Lower leg skin (tissue), 4 donors: ENCODE data around the gene ARHGAP45. TPM values are rescaled to one million over a fixed set of nuclear protein-coding genes. Genes with fewer than 3 reads are reported as not detected.
"Not testable (repeated sequence)": the region's sequence is repeated elsewhere in the genome, so short reads cannot be mapped to it uniquely, and the experiment has no call there.

ENCODE experiments used
- DNase-seq, 2 donors: peaks; one replicate each; pipeline ENCODE4 v3.0.0-alpha.2; 2019; ENCODE audit warnings: low spot score in 2 of 2
- H3K4me3 ChIP-seq: fragments of 200-600 bp; sonication (generic); 2 replicates; pipeline ENCODE4 v1.5.1; 2017; ENCODE audit warnings: mild to moderate bottlenecking, low read depth; ENCODE audit not compliant: poor library complexity, severe bottlenecking
- CTCF ChIP-seq, 3 donors: fragments of 450-650 bp; IDR thresholded peaks; one replicate each; pipeline ENCODE4 v1.5.1; 2016; ENCODE audit warnings: antibody characterized with exemption in 3 of 3, mild to moderate bottlenecking in 3 of 3, moderate library complexity in 2 of 3
- POLR2A ChIP-seq, 2 donors: fragments of 450-650 bp; IDR thresholded peaks; one replicate each; pipeline ENCODE4 v1.6.1; 2016 to 2017; ENCODE audit warnings: antibody characterized with exemption in 2 of 2, mild to moderate bottlenecking in 1 of 2, moderate library complexity in 1 of 2
- WGBS, 2 donors: methylation state at CpG; one replicate each; pipeline ENCODE4 v1.1.5; 2018; 5-methylcytosine and 5-hydroxymethylcytosine counted together
- intact Hi-C: fragments of 100-400 bp; cut with DNase I; formaldehyde crosslinking; loops from one replicate; pipeline ENCODE4 v1.15.0; 2023; ENCODE audit warnings: low total_unique reads
- total RNA-seq, 4 donors: library from RNA; depleted of rRNA; stranded (reverse); fragments of >200 nt; gene quantifications; one replicate each; pipeline ENCODE4 v1.1.0, GENCODE V29; 2016

ARHGAP45 gene
- total RNA-seq, 4 donors from 2014 or later = 12.4 to 36.0 (median 14.4) TPM

DNA sequence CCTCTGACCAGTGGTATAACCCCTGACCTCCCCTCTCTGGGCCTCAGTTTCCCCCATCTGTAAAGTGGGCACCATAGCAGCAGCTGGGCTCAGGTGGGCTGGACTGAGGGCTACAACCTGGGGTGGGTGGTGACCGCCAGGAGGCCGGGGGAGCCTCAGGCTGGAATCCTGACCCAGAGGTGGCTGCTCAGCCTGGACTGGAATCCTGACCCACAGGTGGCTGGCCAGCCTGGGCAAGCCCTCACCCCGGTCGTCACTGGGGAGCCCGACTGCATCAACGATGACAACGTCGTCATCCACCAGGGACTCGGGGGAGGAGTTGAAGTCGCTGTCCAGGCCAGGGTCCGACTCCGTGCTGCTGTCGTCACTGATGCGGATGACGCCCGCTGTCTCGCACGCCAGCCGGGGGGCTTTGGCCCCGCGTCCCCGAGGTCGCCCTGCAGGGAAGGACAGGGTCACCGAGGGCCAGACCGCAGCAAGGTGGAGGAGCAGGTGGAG is 47.1 kb downstream of the ARHGAP45 start:
- WGBS, 2 donors = 86 to 92% methylated on average over 10 to 25 of the region's 25 CpGs
- no peak for TF ChIP-seq CTCF (IDR thresholded peaks at IDR 0.05)
- TF ChIP-seq POLR2A (IDR thresholded peaks at IDR 0.05) = no peak
- no peak overlapping the region for H3K4me3 ChIP-seq
- DNase-seq = no peak
- intact Hi-C loops = loop anchor here (10.0 kb wide), 1 partner anchor 71 kb away; no protein-coding TSS in a partner anchor

GRCh38 chr19:1114728-1115127 is 47.8 kb downstream of the ARHGAP45 start:
- intact Hi-C loops = loop anchor here (10.0 kb wide), 1 partner anchor 70 kb away; no protein-coding TSS in a partner anchor
- H3K4me3 ChIP-seq, DNase-seq: not testable (repeated sequence)
- WGBS, 2 donors = 92 to 95% methylated on average over 9 of the region's 9 CpGs

DNA sequence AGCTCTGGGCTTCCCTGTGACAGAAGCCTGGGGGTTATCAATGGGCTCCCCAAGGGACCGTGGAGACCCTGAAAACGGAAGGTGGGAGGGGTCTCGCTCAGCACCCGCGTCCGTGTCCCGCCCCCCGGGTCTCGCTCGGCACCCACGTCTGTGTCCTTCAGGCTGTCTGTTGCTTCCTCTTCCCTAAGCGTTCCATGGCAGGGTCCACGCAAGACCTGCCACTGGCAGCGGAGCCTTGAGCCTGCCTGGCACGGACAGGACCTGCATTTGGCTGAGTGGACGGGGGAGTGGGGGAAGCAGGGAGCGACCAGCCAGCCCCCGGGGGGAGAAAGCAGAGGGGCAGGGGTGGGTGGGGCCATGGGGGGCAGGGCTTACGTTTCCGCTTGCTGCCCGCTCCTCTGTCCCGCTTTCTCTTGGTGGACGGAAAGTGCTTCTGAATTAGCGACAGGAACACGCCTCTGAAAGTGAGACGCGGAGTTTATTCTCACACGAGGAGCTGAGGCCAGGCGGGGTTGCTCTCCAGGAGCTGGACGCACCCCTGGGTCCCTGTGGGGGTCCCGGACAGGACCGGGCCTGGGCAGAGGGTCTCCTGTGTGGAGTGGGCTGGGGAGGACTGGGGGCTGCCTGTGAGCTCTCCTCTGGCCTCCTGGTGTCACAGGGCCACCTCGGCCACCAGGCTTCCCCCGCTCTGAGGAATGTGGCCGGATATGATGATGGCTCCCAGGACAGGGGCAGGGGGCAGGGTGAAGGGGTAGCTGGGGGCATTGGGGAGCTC is 48.9 kb downstream of the ARHGAP45 start:
- TF ChIP-seq CTCF (IDR thresholded peaks at IDR 0.05) (no peak), POLR2A (IDR thresholded peaks at IDR 0.05) (no peak)
- WGBS, 2 donors = 92 to 93% methylated on average over 32 to 35 of the region's 35 CpGs
- intact Hi-C loops = loop anchor here (10.0 kb wide), 1 partner anchor 69 kb away; no protein-coding TSS in a partner anchor

DNA sequence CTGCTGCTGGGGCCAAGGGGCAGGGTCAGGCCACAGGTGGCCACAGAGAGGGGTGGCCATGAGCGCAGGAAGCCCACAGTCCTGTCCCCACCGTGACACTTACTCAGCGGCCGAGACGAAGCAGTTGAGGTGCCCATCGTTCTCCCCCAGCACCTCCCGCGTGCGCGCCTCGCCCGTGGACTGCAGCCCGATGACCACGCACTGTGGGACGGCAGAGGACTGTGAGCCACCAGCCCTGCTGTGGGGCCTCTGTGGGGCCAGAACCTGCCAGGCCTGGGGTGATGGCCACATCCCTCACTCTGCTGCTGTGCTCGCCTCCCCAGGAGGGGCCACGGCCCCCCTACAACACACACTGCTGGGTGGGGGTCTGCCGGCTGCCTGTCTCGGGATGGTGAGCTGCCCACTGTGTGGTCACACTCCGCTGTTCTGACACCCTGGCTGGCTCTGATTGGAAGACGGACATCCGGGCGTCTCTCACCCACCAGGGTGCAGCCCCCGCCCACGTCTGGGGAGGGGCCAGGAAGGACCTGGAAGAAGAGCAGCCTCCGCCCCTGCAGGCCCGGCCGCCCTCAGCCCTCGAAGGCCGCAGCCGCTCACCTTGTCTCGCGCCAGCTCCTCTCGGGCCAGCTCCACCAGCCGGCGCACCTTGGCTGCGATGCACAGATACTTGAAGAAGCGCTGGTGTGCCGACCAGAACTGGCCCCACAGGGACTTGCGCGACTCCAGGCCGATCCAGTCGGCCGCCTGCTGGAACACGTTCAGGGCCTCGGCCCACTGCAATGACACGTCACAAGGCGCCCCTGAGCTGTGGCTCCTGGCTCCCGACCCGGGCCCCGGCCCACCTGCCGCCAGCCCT is 50.0 kb downstream of the ARHGAP45 start:
- intact Hi-C loops = loop anchor here (10.0 kb wide), 1 partner anchor 68 kb away; no protein-coding TSS in a partner anchor
- TF ChIP-seq POLR2A (IDR thresholded peaks at IDR 0.05) = no peak
- no peak for TF ChIP-seq CTCF (IDR thresholded peaks at IDR 0.05)
- 89 to 92% methylated on average over 13 to 33 of the region's 52 CpGs for WGBS, 2 donors
- no peak overlapping the region for H3K4me3 ChIP-seq
- no peak for DNase-seq

More for the DNA sequence above, 48.9 kb downstream of the ARHGAP45 start:
- H3K4me3 ChIP-seq = no peak overlapping the region
- no peak for DNase-seq

DNA sequence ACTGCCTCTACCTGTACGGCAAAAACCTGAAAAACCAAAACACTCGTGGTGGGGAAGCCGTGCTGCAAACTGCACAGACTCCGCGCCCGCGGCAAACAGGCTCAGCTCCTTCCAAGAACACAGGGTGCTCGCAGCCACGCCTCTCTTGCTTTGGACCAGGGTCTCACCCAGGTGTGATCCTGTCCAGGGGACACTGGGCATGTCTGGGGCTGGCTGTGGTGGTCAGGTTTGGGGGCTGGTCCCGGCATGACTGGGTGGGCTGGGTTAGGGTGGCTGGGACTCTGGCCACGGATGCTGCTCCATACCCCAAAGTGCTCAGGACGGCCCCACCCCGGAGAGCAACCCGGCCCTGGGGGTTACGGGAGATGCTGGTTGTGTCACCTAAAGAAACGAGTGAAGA is 50.7 kb downstream of the ARHGAP45 start:
- WGBS, 2 donors = 62 to 73% methylated on average over 7 to 16 of the region's 16 CpGs
- no peak overlapping the region for H3K4me3 ChIP-seq
- DNase-seq = no peak
- TF ChIP-seq CTCF (IDR thresholded peaks at IDR 0.05) = no peak
- no peak for TF ChIP-seq POLR2A (IDR thresholded peaks at IDR 0.05)
- intact Hi-C loops = loop anchor here (10.0 kb wide), 1 partner anchor 67 kb away; no protein-coding TSS in a partner anchor

- H3K4me3 ChIP-seq = no peak overlapping the region
- 89 to 95% methylated on average over 34 of the region's 34 CpGs for WGBS, 2 donors
- intact Hi-C loops = loop anchor here (10.0 kb wide), 1 partner anchor 66 kb away; no protein-coding TSS in a partner anchor
- DNase-seq = no peak
- no peak for TF ChIP-seq CTCF (IDR thresholded peaks at IDR 0.05)
These were observed 52.0 kb downstream of the ARHGAP45 start for GRCh38 chr19:1118999-1119398.
